WTC11 (cell line): ENCODE results near the gene ACSBG1. TPM values are rescaled to one million over a fixed set of nuclear protein-coding genes. Genes with fewer than 3 reads are reported as not detected.

ENCODE experiments used
- ATAC-seq: fragments of 200-7000 bp; cut with Tn5 transposase; 2 replicates; pipeline ENCODE4 v1.10.0; 2021; ENCODE audit warnings: mild to moderate bottlenecking, moderate library complexity
- CTCF ChIA-PET: fragments of 300-600 bp; sonication (Branson Sonifier 250); formaldehyde crosslinking; loops from one replicate; lab custom pipeline; 2021; ENCODE audit warnings: antibody characterized with exemption; lab: Charles Lee
- POLR2A ChIA-PET: fragments of 350-600 bp; sonication (Branson Sonifier 250); formaldehyde crosslinking; loops from one replicate; lab custom pipeline; 2021; ENCODE audit warnings: antibody characterized with exemption; lab: Charles Lee
- DNase-seq: peaks from one replicate; pipeline ENCODE4 v3.0.0; 2021; ENCODE audit warnings: low spot score
- H3K27ac Mint-ChIP-seq: 2 replicates; pipeline ENCODE4 v1.8.0; 2021; ENCODE audit warnings: mixed read lengths
- H3K27me3 Mint-ChIP-seq: 2 replicates; pipeline ENCODE4 v1.8.0; 2021; ENCODE audit warnings: low read depth, mild to moderate bottlenecking, moderate library complexity, mixed read lengths
- H3K36me3 Mint-ChIP-seq: 2 replicates; pipeline ENCODE4 v1.8.0; 2021; ENCODE audit warnings: mixed read lengths
- H3K4me1 Mint-ChIP-seq: 2 replicates; pipeline ENCODE4 v1.8.0; 2022; ENCODE audit warnings: mixed read lengths
- H3K4me3 Mint-ChIP-seq: 2 replicates; pipeline ENCODE4 v1.8.0; 2021; ENCODE audit warnings: mild to moderate bottlenecking, moderate library complexity, mixed read lengths
- H3K9me3 Mint-ChIP-seq: 2 replicates; pipeline ENCODE4 v1.8.0; 2021; ENCODE audit warnings: mixed read lengths
- CBFB ChIP-seq: sonication (generic); formaldehyde crosslinking; IDR thresholded peaks from 2 replicates; pipeline ENCODE4 v1.8.1; 2022; ENCODE audit warnings: mild to moderate bottlenecking, low read depth, missing genetic modification reagents
- FOXK1 ChIP-seq: sonication (generic); formaldehyde crosslinking; IDR thresholded peaks from 2 replicates; pipeline ENCODE4 v1.8.0; 2022; ENCODE audit warnings: mild to moderate bottlenecking, moderate library complexity, missing genetic modification reagents
- HMGA2 ChIP-seq: fragments of 250-450 bp; sonication (Bioruptor Pico); IDR thresholded peaks from 2 replicates; pipeline ENCODE4 v1.4.0; 2021; ENCODE audit warnings: mild to moderate bottlenecking, moderate library complexity
- JUN ChIP-seq: sonication (generic); formaldehyde crosslinking; IDR thresholded peaks from 2 replicates; pipeline ENCODE4 v1.8.0; 2023; ENCODE audit warnings: mild to moderate bottlenecking, missing genetic modification reagents
- MXD4 ChIP-seq: fragments of 250-450 bp; sonication (Bioruptor Pico); IDR thresholded peaks from 2 replicates; pipeline ENCODE4 v1.8.0; 2021; ENCODE audit warnings: mild to moderate bottlenecking, moderate library complexity, borderline replicate concordance
- NFATC4 ChIP-seq: fragments of 250-450 bp; sonication (Bioruptor Pico); IDR thresholded peaks from 2 replicates; pipeline ENCODE4 v1.9.0; 2021; ENCODE audit warnings: mild to moderate bottlenecking
- OVOL2 ChIP-seq: fragments of 250-450 bp; sonication (Bioruptor Pico); IDR thresholded peaks from 2 replicates; pipeline ENCODE4 v1.9.0; 2021; ENCODE audit warnings: mild to moderate bottlenecking, borderline replicate concordance
- SOX15 ChIP-seq: fragments of 250-450 bp; sonication (Bioruptor Pico); IDR thresholded peaks from 2 replicates; pipeline ENCODE4 v1.9.0; 2021; ENCODE audit warnings: mild to moderate bottlenecking
- TEAD4 ChIP-seq: sonication (generic); formaldehyde crosslinking; IDR thresholded peaks from 2 replicates; pipeline ENCODE4 v1.8.0; 2022; ENCODE audit warnings: mild to moderate bottlenecking, missing genetic modification reagents
- ZNF138 ChIP-seq: sonication (generic); formaldehyde crosslinking; conservative IDR thresholded peaks from 2 replicates; pipeline ENCODE4 v1.8.1; 2022; ENCODE audit warnings: mild to moderate bottlenecking, moderate library complexity, missing genetic modification reagents
- ZNF219 ChIP-seq: sonication (generic); formaldehyde crosslinking; IDR thresholded peaks from 2 replicates; pipeline ENCODE4 v1.8.0; 2023; ENCODE audit warnings: missing genetic modification reagents, mild to moderate bottlenecking, borderline replicate concordance
- ZNF671 ChIP-seq: fragments of 250-450 bp; sonication (Bioruptor Pico); IDR thresholded peaks from 2 replicates; pipeline ENCODE4 v1.8.0; 2021; ENCODE audit warnings: mild to moderate bottlenecking
- total RNA-seq: library from RNA; stranded (reverse); gene quantifications from 3 replicates; pipeline ENCODE4 v1.2.3, GENCODE V29; 2021
- TF ChIP-seq, protein P1 (sequence below): sonication (generic); formaldehyde crosslinking; IDR thresholded peaks from 2 replicates; pipeline ENCODE4 v1.8.1; 2022; ENCODE audit warnings: low read depth, mild to moderate bottlenecking, moderate library complexity, missing genetic modification reagents, borderline replicate concordance
- TF ChIP-seq, protein P2 (sequence below): sonication (generic); formaldehyde crosslinking; IDR thresholded peaks from 2 replicates; pipeline ENCODE4 v1.8.0; 2023; ENCODE audit warnings: missing genetic modification reagents
- TF ChIP-seq, protein P3 (sequence below): sonication (generic); formaldehyde crosslinking; IDR thresholded peaks from 2 replicates; pipeline ENCODE4 v1.8.0; 2022; ENCODE audit warnings: mild to moderate bottlenecking, missing genetic modification reagents
- TF ChIP-seq, protein P4 (sequence below): fragments of 250-450 bp; sonication (Bioruptor Pico); IDR thresholded peaks from 2 replicates; pipeline ENCODE4 v1.8.0; 2021; ENCODE audit warnings: mild to moderate bottlenecking
- TF ChIP-seq, protein P5 (sequence below): fragments of 250-450 bp; sonication (Bioruptor Pico); IDR thresholded peaks from 2 replicates; pipeline ENCODE4 v1.9.0; 2021; ENCODE audit warnings: mild to moderate bottlenecking
- TF ChIP-seq, protein P6 (sequence below): sonication (generic); formaldehyde crosslinking; IDR thresholded peaks from 2 replicates; pipeline ENCODE4 v1.8.1; 2022; ENCODE audit warnings: mild to moderate bottlenecking, missing genetic modification reagents, moderate library complexity, borderline replicate concordance
- TF ChIP-seq, protein P7 (sequence below): sonication (generic); formaldehyde crosslinking; conservative IDR thresholded peaks from 2 replicates; pipeline ENCODE4 v1.8.1; 2022; ENCODE audit warnings: mild to moderate bottlenecking, missing genetic modification reagents
- TF ChIP-seq, protein P8 (sequence below): fragments of 200-600 bp; IDR thresholded peaks from 2 replicates; pipeline ENCODE4 v1.8.0; 2022; ENCODE audit warnings: antibody characterized with exemption

ACSBG1 gene
- total RNA-seq, 1 experiment from 2014 or later, result 5.8 TPM

DNA sequence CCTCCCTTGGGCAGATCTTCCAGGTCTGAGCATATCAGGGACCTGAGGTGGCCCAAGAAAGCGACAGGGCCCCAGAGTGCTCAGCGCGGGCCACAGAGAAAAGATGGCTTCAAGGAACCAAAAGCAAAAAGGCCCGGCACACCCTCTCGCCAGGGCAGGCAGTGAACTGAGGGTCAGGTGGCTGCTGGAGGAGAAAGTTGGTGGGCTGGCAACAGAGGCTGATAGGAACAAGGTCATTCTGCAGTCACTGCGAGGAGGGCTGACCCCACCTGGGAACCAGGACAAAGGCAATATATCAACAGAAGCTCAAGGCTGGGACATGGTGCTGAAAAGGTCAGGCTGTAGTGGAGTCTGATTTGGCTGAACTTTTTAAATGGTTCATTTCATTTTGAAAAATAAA is 2.8 kb upstream of the ACSBG1 start:
- H3K27ac Mint-ChIP-seq, result no peak overlapping the region
- POLR2A ChIA-PET, result no interaction called here
- H3K36me3 Mint-ChIP-seq, result no peaks in the 10 kb centered on the region; the same call in 1 of the 2 replicates
- peaks cover 38% of the 10 kb centered on the region for H3K4me1 Mint-ChIP-seq
- CTCF ChIA-PET, result interaction anchor here (1.0 to 1.5 kb wide), 2 partner anchors 42 to 123 kb away, joined by 4 to 7 read pairs; no protein-coding TSS in a partner anchor
- TF ChIP-seq HMGA2, result no peak
- no peak for TF ChIP-seq NFATC4 (CRISPR knock-in tag)
- TF ChIP-seq TEAD4 (CRISPR knock-in tag), result no peak
- TF ChIP-seq ZNF138 (CRISPR knock-in tag), result no peak
- no peak for TF ChIP-seq ZNF671
- TF ChIP-seq, protein P1, sequence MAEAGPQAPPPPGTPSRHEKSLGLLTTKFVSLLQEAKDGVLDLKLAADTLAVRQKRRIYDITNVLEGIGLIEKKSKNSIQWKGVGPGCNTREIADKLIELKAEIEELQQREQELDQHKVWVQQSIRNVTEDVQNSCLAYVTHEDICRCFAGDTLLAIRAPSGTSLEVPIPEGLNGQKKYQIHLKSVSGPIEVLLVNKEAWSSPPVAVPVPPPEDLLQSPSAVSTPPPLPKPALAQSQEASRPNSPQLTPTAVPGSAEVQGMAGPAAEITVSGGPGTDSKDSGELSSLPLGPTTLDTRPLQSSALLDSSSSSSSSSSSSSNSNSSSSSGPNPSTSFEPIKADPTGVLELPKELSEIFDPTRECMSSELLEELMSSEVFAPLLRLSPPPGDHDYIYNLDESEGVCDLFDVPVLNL, result no peak
- TF ChIP-seq, protein P2, sequence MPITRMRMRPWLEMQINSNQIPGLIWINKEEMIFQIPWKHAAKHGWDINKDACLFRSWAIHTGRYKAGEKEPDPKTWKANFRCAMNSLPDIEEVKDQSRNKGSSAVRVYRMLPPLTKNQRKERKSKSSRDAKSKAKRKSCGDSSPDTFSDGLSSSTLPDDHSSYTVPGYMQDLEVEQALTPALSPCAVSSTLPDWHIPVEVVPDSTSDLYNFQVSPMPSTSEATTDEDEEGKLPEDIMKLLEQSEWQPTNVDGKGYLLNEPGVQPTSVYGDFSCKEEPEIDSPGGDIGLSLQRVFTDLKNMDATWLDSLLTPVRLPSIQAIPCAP (CRISPR knock-in tag), result no peak
- TF ChIP-seq, protein P3, sequence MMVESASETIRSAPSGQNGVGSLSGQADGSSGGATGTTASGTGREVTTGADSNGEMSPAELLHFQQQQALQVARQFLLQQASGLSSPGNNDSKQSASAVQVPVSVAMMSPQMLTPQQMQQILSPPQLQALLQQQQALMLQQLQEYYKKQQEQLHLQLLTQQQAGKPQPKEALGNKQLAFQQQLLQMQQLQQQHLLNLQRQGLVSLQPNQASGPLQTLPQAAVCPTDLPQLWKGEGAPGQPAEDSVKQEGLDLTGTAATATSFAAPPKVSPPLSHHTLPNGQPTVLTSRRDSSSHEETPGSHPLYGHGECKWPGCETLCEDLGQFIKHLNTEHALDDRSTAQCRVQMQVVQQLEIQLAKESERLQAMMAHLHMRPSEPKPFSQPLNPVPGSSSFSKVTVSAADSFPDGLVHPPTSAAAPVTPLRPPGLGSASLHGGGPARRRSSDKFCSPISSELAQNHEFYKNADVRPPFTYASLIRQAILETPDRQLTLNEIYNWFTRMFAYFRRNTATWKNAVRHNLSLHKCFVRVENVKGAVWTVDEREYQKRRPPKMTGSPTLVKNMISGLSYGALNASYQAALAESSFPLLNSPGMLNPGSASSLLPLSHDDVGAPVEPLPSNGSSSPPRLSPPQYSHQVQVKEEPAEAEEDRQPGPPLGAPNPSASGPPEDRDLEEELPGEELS, result no peak
- TF ChIP-seq, all 79 proteins: peak for 0
- Mint-ChIP-seq H3K27me3 (no peaks in the 10 kb centered on the region; the same call in 1 of the 2 replicates), H3K4me3 (no peak overlapping the region), H3K9me3 (no peaks in the 10 kb centered on the region; the same call in 1 of the 2 replicates)
- ATAC-seq (no peak), DNase-seq (no peak)

DNA sequence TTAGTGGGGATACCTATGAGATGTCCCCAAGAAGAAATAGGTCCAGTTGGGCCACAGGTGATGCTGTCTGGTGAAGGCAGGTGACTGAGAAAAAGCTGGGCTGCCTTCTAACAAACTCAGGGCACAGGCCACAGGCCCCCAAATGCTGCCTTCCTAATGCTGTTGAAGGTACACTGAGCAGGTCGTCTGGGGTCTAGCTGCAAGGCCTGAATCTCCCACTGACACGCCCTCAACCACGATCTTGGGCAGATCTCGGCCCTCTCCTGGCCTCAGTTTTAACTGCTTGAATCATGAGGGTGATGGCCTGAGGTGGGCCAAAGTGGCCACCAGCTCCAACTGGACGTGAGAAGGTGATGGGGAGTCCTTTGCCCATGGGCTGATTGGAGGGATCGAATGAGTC is 2.1 kb upstream of the ACSBG1 start:
- H3K4me1 Mint-ChIP-seq, result peaks cover 37% of the 10 kb centered on the region
- TF ChIP-seq ZNF138 (CRISPR knock-in tag), result no peak
- no peak for TF ChIP-seq ZNF219
- TF ChIP-seq, protein P4, sequence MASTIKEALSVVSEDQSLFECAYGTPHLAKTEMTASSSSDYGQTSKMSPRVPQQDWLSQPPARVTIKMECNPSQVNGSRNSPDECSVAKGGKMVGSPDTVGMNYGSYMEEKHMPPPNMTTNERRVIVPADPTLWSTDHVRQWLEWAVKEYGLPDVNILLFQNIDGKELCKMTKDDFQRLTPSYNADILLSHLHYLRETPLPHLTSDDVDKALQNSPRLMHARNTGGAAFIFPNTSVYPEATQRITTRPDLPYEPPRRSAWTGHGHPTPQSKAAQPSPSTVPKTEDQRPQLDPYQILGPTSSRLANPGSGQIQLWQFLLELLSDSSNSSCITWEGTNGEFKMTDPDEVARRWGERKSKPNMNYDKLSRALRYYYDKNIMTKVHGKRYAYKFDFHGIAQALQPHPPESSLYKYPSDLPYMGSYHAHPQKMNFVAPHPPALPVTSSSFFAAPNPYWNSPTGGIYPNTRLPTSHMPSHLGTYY, result no peak
- TF ChIP-seq, protein P5, sequence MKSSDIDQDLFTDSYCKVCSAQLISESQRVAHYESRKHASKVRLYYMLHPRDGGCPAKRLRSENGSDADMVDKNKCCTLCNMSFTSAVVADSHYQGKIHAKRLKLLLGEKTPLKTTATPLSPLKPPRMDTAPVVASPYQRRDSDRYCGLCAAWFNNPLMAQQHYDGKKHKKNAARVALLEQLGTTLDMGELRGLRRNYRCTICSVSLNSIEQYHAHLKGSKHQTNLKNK (CRISPR knock-in tag), result no peak
- no peak for TF ChIP-seq MXD4
- no peak for TF ChIP-seq OVOL2 (CRISPR knock-in tag)
- TF ChIP-seq, protein P6, sequence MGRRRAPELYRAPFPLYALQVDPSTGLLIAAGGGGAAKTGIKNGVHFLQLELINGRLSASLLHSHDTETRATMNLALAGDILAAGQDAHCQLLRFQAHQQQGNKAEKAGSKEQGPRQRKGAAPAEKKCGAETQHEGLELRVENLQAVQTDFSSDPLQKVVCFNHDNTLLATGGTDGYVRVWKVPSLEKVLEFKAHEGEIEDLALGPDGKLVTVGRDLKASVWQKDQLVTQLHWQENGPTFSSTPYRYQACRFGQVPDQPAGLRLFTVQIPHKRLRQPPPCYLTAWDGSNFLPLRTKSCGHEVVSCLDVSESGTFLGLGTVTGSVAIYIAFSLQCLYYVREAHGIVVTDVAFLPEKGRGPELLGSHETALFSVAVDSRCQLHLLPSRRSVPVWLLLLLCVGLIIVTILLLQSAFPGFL, result no peak
- TF ChIP-seq CBFB (CRISPR knock-in tag), result no peak
- TF ChIP-seq, protein P3, result no peak
- TF ChIP-seq, protein P7, sequence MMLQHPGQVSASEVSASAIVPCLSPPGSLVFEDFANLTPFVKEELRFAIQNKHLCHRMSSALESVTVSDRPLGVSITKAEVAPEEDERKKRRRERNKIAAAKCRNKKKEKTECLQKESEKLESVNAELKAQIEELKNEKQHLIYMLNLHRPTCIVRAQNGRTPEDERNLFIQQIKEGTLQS (CRISPR knock-in tag), result no peak
- TF ChIP-seq JUN (CRISPR knock-in tag), result no peak
- TF ChIP-seq, protein P8, sequence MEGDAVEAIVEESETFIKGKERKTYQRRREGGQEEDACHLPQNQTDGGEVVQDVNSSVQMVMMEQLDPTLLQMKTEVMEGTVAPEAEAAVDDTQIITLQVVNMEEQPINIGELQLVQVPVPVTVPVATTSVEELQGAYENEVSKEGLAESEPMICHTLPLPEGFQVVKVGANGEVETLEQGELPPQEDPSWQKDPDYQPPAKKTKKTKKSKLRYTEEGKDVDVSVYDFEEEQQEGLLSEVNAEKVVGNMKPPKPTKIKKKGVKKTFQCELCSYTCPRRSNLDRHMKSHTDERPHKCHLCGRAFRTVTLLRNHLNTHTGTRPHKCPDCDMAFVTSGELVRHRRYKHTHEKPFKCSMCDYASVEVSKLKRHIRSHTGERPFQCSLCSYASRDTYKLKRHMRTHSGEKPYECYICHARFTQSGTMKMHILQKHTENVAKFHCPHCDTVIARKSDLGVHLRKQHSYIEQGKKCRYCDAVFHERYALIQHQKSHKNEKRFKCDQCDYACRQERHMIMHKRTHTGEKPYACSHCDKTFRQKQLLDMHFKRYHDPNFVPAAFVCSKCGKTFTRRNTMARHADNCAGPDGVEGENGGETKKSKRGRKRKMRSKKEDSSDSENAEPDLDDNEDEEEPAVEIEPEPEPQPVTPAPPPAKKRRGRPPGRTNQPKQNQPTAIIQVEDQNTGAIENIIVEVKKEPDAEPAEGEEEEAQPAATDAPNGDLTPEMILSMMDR, result no peak
- TF ChIP-seq FOXK1 (CRISPR knock-in tag), result no peak
- no peak for TF ChIP-seq SOX15 (CRISPR knock-in tag)
- TF ChIP-seq, all 79 proteins: peak for 0
- Mint-ChIP-seq H3K36me3 (no peaks in the 10 kb centered on the region; the same call in 1 of the 2 replicates), H3K27ac (no peak overlapping the region), H3K4me3 (no peak overlapping the region), H3K9me3 (no peaks in the 10 kb centered on the region; the same call in 1 of the 2 replicates), H3K27me3 (no peaks in the 10 kb centered on the region; the same call in 1 of the 2 replicates)
- ATAC-seq (no peak), DNase-seq (no peak)
- CTCF ChIA-PET, result interaction anchor here (0.6 to 1.5 kb wide), 2 partner anchors 41 to 123 kb away, joined by 3 to 7 read pairs; no protein-coding TSS in a partner anchor
- POLR2A ChIA-PET, result no interaction called here
